Measurements from ENCODE around the gene RIC3.

Gene RIC3

DNA sequence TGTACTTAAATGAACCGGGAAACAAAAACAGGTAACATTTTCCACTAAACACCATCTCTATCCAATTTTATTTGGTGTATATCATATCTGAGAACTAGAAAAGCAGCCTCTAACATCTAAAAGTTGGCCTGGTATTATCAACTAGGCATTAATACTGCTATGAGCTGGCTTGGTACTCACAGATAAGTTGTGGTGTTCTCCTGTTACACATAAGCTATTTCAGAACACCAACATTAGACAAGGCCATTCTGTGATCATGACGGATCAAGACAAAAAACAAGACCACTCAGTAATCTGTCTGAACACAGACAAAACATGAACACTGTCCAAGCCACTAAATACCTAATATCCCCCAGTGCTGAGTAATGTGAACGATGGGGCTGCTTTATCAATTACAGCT, 11.9 kb downstream of the RIC3 start:
- no peaks in the 10 kb centered on the region for H3K27me3 Mint-ChIP-seq

DNA sequence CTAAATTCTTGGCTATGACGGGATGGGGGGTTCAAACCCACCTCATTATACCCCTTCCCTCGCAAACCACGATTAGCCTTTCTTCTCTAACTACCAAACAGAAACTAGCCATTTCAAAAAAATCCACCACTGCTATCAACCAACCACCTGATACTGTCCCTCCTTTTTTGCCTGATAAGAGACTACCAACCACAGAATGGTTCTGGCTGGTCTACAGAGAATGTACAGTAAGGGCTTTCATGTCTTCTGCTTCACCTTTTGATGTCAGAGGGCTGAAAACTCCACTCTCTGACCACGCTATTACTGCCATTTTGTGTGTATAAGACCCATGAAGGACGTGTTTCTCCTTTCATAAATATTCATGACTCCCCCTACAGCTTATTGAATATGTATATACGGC, 19.1 kb downstream of the RIC3 start:
- H3K4me1 Mint-ChIP-seq (ENCODE audit: low read depth): peaks cover 4% of the 10 kb centered on the region
- no peak overlapping the region for H3K4me3 Mint-ChIP-seq
- H3K36me3 Mint-ChIP-seq: peaks cover 11% of the 10 kb centered on the region
- H3K27ac Mint-ChIP-seq: no peak overlapping the region
- H3K9me3 Mint-ChIP-seq (ENCODE audit: low read depth): no peaks in the 10 kb centered on the region
- H3K27me3 Mint-ChIP-seq: no peaks in the 10 kb centered on the region

More for the DNA sequence above, 11.9 kb downstream of the RIC3 start:
- Mint-ChIP-seq H3K27ac (no peak overlapping the region), H3K4me3 (no peak overlapping the region), H3K4me1 (ENCODE audit: low read depth) (peaks cover 44% of the 10 kb centered on the region), H3K9me3 (ENCODE audit: low read depth) (no peaks in the 10 kb centered on the region), H3K36me3 (peaks cover 9% of the 10 kb centered on the region)

DNA sequence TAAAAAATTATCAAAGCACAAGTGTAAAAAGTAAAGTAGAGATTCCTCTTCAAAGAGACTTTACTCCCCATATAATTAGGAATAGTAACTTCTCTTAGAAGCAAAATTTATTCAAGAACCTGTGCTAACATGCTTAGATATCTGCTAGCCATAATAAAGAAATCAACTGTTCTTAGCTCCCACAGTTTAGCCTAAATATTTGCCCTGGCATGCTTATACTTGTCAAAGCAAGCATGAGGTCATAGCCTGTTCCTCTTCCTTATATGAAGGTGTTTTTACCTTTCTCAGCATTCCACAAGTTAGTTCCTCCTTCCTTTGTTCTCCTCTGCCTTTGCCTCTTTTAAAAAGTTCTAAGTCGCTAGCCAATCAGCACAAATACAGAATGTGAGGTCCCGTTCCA, 30.3 kb downstream of the RIC3 start:
- H3K9me3 Mint-ChIP-seq (ENCODE audit: low read depth): peaks cover 3% of the 10 kb centered on the region
- H3K27me3 Mint-ChIP-seq: no peaks in the 10 kb centered on the region
- H3K4me3 Mint-ChIP-seq: no peak overlapping the region
- H3K4me1 Mint-ChIP-seq (ENCODE audit: low read depth): no peaks in the 10 kb centered on the region
- peaks cover 27% of the 10 kb centered on the region for H3K36me3 Mint-ChIP-seq
- H3K27ac Mint-ChIP-seq: no peak overlapping the region

DNA sequence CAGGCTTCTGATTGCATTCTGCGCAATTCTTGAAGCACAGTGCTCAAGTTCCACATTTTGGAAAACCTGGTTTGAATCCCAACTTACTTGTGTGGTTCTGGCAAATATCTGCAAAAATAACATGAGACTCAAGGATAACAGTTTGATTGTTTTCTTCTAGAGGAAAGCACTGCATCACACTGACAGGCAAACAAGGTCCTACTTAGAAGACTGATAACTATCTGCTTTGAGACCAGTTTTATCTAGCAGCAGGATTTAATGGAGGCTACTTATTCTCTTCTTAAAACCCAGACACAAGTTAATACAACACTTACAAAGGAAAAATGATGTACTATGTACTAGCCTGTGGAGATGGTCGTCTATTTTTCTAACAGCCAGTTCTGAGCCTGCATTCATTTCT, 41.4 kb downstream of the RIC3 start:
- H3K4me1 Mint-ChIP-seq (ENCODE audit: low read depth): no peaks in the 10 kb centered on the region
- no peaks in the 10 kb centered on the region for H3K9me3 Mint-ChIP-seq (ENCODE audit: low read depth)
- H3K4me3 Mint-ChIP-seq: no peak overlapping the region
- H3K27ac Mint-ChIP-seq: no peak overlapping the region
- peaks cover 25% of the 10 kb centered on the region for H3K36me3 Mint-ChIP-seq
- H3K27me3 Mint-ChIP-seq: no peaks in the 10 kb centered on the region

DNA sequence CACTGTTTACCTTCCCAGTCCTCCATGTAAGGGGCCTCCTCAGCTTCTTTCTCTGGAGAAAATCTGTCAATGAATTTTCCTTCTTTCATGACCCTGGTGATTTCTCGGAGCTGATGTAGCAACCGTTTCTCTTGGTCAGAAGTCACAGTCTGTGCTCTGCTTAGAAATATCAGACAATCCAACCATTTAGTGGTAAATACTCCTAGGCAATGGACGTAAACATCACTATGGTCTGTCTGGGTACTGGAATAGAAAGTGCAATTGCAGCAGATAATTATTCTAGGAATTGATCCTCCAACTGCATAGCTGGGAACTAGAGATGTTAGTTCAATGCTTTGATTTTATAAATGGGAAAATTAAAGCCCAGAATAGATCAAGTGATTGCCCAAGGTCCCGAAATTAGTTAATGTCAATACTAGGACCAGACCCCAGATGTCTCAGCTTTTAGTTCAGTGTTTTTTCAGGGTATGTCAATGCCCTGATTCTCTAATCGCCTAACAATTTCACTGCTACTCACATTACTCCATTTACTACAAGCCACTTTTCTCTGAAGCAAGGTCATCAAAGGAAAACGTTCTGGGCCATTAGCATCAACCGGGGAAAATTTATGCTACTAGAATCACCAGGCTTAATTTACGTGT, 42.1 kb downstream of the RIC3 start:
- Mint-ChIP-seq H3K9me3 (ENCODE audit: low read depth) (no peaks in the 10 kb centered on the region), H3K36me3 (peaks cover 29% of the 10 kb centered on the region), H3K4me3 (no peak overlapping the region), H3K4me1 (ENCODE audit: low read depth) (no peaks in the 10 kb centered on the region), H3K27me3 (no peaks in the 10 kb centered on the region), H3K27ac (no peak overlapping the region)

DNA sequence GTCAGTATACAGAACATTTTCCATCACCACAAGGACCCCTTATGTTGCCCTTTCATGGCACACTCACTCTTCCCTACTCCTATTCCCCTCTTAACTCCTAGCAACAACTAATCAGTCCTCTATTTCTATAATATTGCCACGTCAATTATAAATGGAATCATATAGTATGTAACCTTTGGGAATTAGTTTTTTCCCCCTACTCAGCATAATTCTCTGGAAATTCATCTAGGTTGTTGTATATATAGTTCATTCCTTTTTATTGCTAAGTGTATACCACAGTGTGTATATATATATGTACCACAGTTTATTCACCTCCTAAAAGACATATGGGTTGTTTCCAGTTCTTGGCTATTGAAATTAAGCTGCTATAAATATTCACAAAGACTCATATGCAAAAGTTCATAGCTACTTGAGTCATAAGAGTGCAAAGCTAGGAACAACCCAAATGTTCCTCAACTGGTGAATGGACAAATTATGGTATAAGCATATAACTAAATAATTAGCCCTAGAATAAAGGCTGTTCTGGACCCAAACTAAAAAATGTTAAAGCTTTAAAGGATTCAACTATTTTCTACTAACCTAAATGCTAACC, 46.6 kb downstream of the RIC3 start:
- Mint-ChIP-seq H3K36me3 (peaks cover 31% of the 10 kb centered on the region), H3K27ac (no peak overlapping the region), H3K4me3 (no peak overlapping the region), H3K9me3 (ENCODE audit: low read depth) (no peaks in the 10 kb centered on the region), H3K27me3 (no peaks in the 10 kb centered on the region), H3K4me1 (ENCODE audit: low read depth) (no peaks in the 10 kb centered on the region)

DNA sequence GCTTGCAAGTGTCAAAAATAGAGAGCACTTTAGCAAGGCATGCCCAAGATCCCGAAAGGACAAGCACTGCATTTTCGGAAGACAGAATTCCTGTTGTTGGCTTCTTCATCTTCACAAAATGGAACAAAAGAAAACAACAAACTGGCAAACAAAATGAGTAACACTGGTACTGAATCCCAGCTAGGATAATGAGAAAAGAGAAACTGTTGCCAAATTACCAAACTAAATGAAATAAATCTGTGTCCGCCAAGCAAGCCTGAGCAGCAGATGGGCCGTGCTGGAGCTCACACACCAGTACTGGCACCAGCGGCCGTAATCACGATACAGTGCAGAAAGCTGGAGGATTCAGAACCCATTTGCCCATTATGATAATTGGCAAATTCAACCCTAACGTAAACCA, 57.2 kb downstream of the RIC3 start:
- H3K4me1 Mint-ChIP-seq (ENCODE audit: low read depth): no peaks in the 10 kb centered on the region
- peaks cover 11% of the 10 kb centered on the region for H3K9me3 Mint-ChIP-seq (ENCODE audit: low read depth)
- no peak overlapping the region for H3K27ac Mint-ChIP-seq
- H3K4me3 Mint-ChIP-seq: no peak overlapping the region
- H3K27me3 Mint-ChIP-seq: no peaks in the 10 kb centered on the region
- peaks cover 23% of the 10 kb centered on the region for H3K36me3 Mint-ChIP-seq

DNA sequence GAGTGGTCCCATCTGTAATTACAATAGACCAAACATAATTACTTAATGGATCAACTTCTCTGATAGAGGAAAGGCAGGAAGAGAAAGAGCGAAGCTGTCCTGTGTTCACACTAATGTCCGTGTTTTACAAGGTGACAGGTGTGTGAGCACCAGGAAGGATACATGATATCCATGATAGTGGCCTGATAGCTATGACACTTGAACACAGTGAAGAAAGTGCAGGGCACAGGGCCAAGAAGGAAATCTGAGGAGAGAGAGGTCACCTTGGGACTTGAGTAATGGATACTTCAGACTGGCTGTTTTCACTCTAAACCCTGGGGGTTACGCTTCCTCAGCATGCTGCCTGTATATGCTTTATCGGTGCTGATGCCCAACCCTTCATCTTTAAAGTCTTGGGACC, 58.4 kb downstream of the RIC3 start:
- Mint-ChIP-seq H3K36me3 (peaks cover 13% of the 10 kb centered on the region), H3K27me3 (no peaks in the 10 kb centered on the region), H3K4me1 (ENCODE audit: low read depth) (no peaks in the 10 kb centered on the region), H3K9me3 (ENCODE audit: low read depth) (peaks cover 11% of the 10 kb centered on the region), H3K4me3 (no peak overlapping the region), H3K27ac (no peak overlapping the region)

DNA sequence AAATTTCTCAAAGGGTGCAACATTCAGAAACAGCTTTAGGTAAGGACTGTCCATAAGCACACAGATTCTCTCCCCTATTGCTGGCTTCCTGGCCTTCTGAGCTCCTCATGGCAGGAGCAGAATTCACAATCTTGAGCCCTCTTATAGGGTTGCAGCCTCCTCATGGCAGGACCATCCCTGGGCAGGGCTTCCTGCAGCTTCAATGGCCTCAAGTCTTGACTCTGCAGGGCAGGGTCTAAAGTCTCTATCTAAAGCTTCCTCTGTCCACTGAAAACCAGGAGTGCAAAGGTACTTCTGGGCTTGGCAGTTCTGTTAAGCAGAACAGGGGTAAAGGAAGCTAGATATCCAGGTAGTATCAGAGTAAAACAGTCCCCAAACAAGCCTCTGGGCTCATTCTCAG, 59.1 kb downstream of the RIC3 start:
- H3K27ac Mint-ChIP-seq: no peak overlapping the region
- peaks cover 8% of the 10 kb centered on the region for H3K36me3 Mint-ChIP-seq
- H3K9me3 Mint-ChIP-seq (ENCODE audit: low read depth): peaks cover 6% of the 10 kb centered on the region
- H3K27me3 Mint-ChIP-seq: no peaks in the 10 kb centered on the region
- no peak overlapping the region for H3K4me3 Mint-ChIP-seq
- no peaks in the 10 kb centered on the region for H3K4me1 Mint-ChIP-seq (ENCODE audit: low read depth)

DNA sequence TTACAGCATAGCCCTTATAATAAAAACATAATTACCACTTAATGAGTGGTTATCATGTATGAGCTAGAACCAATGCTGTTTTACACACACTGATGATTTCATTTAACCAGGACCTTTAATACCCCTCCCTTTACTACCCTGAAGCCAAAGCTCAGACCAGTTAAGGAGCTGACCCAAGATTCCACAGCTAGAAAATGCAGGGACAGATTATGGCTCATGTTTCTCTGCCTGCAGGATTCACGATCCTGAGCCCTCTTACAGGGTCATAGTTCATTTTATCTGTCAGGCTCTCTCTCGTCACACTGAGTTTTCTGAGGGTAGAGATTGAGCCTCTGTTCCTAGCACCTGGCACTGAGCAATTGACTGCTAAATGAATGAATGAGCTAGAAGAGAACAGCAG, 60.4 kb downstream of the RIC3 start:
- no peaks in the 10 kb centered on the region for H3K9me3 Mint-ChIP-seq (ENCODE audit: low read depth)
- no peaks in the 10 kb centered on the region for H3K36me3 Mint-ChIP-seq
- no peaks in the 10 kb centered on the region for H3K4me1 Mint-ChIP-seq (ENCODE audit: low read depth)
- no peak overlapping the region for H3K4me3 Mint-ChIP-seq
- H3K27me3 Mint-ChIP-seq: no peaks in the 10 kb centered on the region
- no peak overlapping the region for H3K27ac Mint-ChIP-seq

DNA sequence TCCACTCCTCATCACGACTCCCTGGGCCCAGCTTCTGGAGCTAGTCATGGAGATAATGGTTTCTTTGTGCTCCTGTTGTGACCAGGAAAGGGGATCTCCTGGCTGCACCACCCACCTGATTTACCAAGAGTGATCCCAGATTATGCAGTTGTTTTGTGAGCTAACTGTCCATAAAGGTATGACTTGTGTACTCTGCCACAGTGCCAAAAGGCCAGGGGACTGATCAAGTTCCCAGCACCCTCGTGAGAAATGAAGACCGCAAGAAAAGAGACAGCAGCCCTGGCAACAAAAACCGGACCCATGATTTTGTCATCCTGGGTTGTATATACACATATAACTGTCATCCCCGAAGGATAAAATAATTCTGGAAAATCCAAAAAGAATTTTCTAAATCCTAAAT, 61.2 kb downstream of the RIC3 start:
- Mint-ChIP-seq H3K4me1 (ENCODE audit: low read depth) (no peaks in the 10 kb centered on the region), H3K27ac (no peak overlapping the region), H3K27me3 (no peaks in the 10 kb centered on the region), H3K9me3 (ENCODE audit: low read depth) (no peaks in the 10 kb centered on the region), H3K36me3 (no peaks in the 10 kb centered on the region), H3K4me3 (no peak overlapping the region)

DNA sequence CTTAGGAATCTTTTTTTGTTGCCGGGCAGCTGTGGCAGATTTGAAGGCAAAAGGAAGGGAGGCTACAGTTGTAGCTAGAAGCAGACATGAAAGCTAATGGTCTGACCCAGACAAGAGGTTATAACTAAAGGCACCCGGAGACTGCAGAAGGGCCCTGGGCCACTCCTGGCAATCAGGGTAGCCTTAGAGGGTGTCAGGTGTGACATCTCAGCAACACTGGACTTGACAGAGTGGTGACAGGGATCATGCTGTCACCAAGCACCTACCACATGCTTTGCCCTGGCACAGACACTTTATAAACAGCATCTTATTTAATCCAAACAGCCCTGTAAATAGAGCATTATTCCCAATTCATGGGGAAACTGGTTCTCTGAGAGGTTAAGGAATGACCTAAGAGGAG, 62.1 kb downstream of the RIC3 start:
- H3K36me3 Mint-ChIP-seq: no peaks in the 10 kb centered on the region
- H3K27me3 Mint-ChIP-seq: no peaks in the 10 kb centered on the region
- H3K27ac Mint-ChIP-seq: no peak overlapping the region
- no peaks in the 10 kb centered on the region for H3K4me1 Mint-ChIP-seq (ENCODE audit: low read depth)
- no peaks in the 10 kb centered on the region for H3K9me3 Mint-ChIP-seq (ENCODE audit: low read depth)
- H3K4me3 Mint-ChIP-seq: no peak overlapping the region

DNA sequence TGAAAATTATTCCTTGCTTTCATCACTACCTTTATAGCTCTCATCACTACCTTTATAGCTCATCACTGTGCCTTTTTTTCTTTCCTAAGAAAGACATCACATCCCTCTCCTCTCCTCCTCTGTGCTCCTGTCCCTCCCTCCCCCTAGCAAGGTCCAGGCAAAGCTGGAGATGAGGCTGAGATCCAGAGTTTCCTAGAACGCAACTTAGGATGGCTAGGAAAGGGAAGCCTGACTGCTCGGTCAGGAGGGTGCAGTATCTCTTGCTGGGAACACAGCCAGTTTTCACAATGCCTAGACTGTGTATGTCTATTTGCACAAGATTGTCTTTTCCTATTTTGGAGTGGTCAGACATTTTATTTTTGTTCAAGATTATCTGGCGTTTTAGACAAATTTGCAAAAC, 63.2 kb downstream of the RIC3 start:
- Mint-ChIP-seq H3K27ac (peak overlapping the region; percentile 18), H3K27me3 (no peaks in the 10 kb centered on the region), H3K36me3 (no peaks in the 10 kb centered on the region), H3K4me1 (ENCODE audit: low read depth) (no peaks in the 10 kb centered on the region), H3K9me3 (ENCODE audit: low read depth) (no peaks in the 10 kb centered on the region), H3K4me3 (no peak overlapping the region)

DNA sequence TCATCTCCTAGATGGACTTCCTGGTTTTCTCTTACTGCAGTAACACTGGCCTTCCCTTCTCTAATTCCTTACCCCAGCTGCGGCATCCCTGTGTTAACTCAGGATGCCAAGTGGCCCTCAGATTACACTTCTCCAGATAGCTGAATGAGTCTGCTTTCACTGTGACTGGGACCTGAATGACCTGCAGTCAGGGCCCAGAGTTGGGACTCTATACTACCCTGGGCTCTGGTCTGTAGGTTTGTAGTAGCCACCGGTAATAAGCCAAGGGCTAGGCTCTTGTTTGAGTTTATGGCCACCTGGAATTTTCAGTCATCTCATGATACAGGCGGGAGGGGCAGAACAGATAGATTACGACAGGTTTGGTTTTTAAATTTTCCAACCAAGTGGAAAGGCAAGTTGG, 63.7 kb downstream of the RIC3 start:
- no peaks in the 10 kb centered on the region for H3K27me3 Mint-ChIP-seq
- H3K36me3 Mint-ChIP-seq: no peaks in the 10 kb centered on the region
- H3K4me3 Mint-ChIP-seq: no peak overlapping the region
- no peaks in the 10 kb centered on the region for H3K4me1 Mint-ChIP-seq (ENCODE audit: low read depth)
- no peak overlapping the region for H3K27ac Mint-ChIP-seq
- no peaks in the 10 kb centered on the region for H3K9me3 Mint-ChIP-seq (ENCODE audit: low read depth)

DNA sequence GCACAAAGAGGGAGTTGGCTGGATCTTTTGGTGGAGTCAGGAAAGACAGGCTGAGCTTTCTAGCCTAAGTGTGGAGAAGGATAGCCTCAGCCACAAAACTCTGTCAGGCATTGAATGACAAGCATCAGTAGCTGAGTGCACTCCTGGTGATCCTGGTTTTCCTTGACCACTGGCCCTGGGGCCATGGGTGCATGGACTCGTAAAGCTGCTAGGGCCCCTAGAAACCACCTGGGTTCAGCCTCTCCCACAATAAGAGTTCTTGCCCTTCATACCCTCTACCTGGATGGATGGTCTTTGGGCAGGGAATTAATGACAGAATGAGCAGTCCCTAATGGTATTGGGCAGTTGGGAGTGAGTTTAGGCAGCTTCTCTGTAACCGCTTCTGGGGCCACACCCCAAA, 64.9 kb downstream of the RIC3 start:
- Mint-ChIP-seq H3K36me3 (no peaks in the 10 kb centered on the region), H3K9me3 (ENCODE audit: low read depth) (no peaks in the 10 kb centered on the region), H3K27me3 (no peaks in the 10 kb centered on the region), H3K4me3 (no peak overlapping the region), H3K27ac (no peak overlapping the region), H3K4me1 (ENCODE audit: low read depth) (no peaks in the 10 kb centered on the region)

DNA sequence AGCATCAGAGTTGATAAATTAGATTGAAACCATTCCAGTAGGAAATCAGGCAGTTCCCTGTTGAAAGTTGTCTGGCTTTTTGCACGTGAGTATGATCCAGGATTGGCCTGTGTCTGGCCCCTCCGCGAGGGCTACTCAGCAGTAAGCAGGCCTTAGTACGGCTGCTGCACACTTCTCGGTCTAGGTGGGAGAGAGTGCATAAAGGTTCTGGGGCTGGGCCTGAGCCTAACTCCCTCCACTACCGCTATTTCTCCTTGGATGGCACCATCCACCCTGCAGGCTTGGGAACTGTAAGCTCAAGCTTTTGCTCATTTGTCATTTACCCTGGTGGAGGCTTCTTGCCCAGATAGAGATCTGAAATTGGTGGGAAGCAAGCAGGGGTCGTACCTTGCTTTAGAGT, 65.9 kb downstream of the RIC3 start:
- no peaks in the 10 kb centered on the region for H3K36me3 Mint-ChIP-seq
- H3K27ac Mint-ChIP-seq: no peak overlapping the region
- H3K9me3 Mint-ChIP-seq (ENCODE audit: low read depth): no peaks in the 10 kb centered on the region
- no peak overlapping the region for H3K4me3 Mint-ChIP-seq
- H3K27me3 Mint-ChIP-seq: no peaks in the 10 kb centered on the region
- no peaks in the 10 kb centered on the region for H3K4me1 Mint-ChIP-seq (ENCODE audit: low read depth)

Data from activated naive CD8-positive, alpha-beta T cell (primary cell).